GM12878 (cell line): ENCODE results near the gene AOPEP. TPM values are rescaled to one million over a fixed set of nuclear protein-coding genes. Genes with fewer than 3 reads are reported as not detected.

Source experiments
- ATAC-seq: fragments of 200-7000 bp; cut with Tn5 transposase; 3 replicates; pipeline ENCODE4 v1.9.1; 2020; ENCODE audit warnings: mild to moderate bottlenecking, moderate library complexity
- BruUV-seq: library from RNA; stranded (reverse); fragments of 400-500 nt; replicated peaks from 2 replicates; lab custom pipeline; 2021; lab: Mats Ljungman, UMichigan
- CTCF ChIA-PET: fragments of 300-600 bp; sonication (Branson Sonifier 250); formaldehyde crosslinking; extraction: SDS; loops from one replicate; lab custom pipeline; 2021; ENCODE audit warnings: inconsistent platforms; lab: Yijun Ruan, JAX
- POLR2A ChIA-PET: fragments of 350-600 bp; formaldehyde crosslinking; extraction: SDS; loops from one replicate; lab custom pipeline; 2021; ENCODE audit warnings: inconsistent platforms; lab: Charles Lee
- RAD21 ChIA-PET: fragments of 300-600 bp; sonication (Branson Sonifier 250); formaldehyde crosslinking; loops from one replicate; lab custom pipeline; 2023; ENCODE audit warnings: antibody characterized with exemption; ENCODE audit not compliant: unreplicated experiment; lab: Charles Lee
- SMC1A ChIA-PET: fragments of 300-600 bp; sonication (Branson Sonifier 250); formaldehyde crosslinking; loops from one replicate; lab custom pipeline; 2023; ENCODE audit not compliant: unreplicated experiment, uncharacterized antibody; lab: Charles Lee
- DNase-seq: peaks from one replicate; pipeline ENCODE4 v3.0.0-alpha.2; 2011; ENCODE audit warnings: low read depth, low spot score
- FAIRE-seq: peaks from 3 replicates; lab custom pipeline; 2011; peaks lifted over from hg19 to GRCh38; lab: Jason Lieb, UNC
- H2AFZ ChIP-seq: 2 replicates; pipeline ENCODE4 v1.6.0; 2011; ENCODE audit warnings: low read depth, low read length, control low read depth; ENCODE audit not compliant: control insufficient read depth
- H3K27ac ChIP-seq: 2 replicates; pipeline ENCODE4 v1.5.1; 2011; ENCODE audit warnings: control low read depth; ENCODE audit not compliant: control insufficient read depth, insufficient read depth
- H3K27me3 ChIP-seq, 2 experiments: replicated peaks in 1 of 2; 2 replicates each; pipeline versions ENCODE4 v1.6.0 to v1.6.1; 2011; ENCODE audit warnings: low read length in 1 of 2; ENCODE audit not compliant: control insufficient read depth in 2 of 2, insufficient read depth in 2 of 2
- H3K36me3 ChIP-seq, 2 experiments: 2 replicates each; pipeline ENCODE4 v1.5.1; 2011; ENCODE audit warnings: low read length in 1 of 2; ENCODE audit not compliant: control insufficient read depth in 2 of 2, insufficient read depth in 2 of 2
- H3K4me1 ChIP-seq: 2 replicates; pipeline ENCODE4 v1.6.1; 2011; ENCODE audit warnings: mild to moderate bottlenecking, low read length, moderate library complexity, mixed read lengths; ENCODE audit not compliant: control insufficient read depth, insufficient read depth
- H3K4me2 ChIP-seq: 2 replicates; pipeline ENCODE4 v1.6.0; 2011; ENCODE audit warnings: control low read depth; ENCODE audit not compliant: control insufficient read depth, insufficient read depth
- H3K4me3 ChIP-seq: fragments of 200-600 bp; sonication (generic); 2 replicates; pipeline ENCODE4 v1.5.1; 2016
- H3K79me2 ChIP-seq: 2 replicates; pipeline ENCODE4 v1.6.0; 2011; ENCODE audit warnings: low read length; ENCODE audit not compliant: control insufficient read depth, insufficient read depth
- H3K9ac ChIP-seq: 2 replicates; pipeline ENCODE4 v1.8.0; 2011; ENCODE audit warnings: low read length, control low read depth, mixed read lengths; ENCODE audit not compliant: control insufficient read depth, insufficient read depth
- H3K9me3 ChIP-seq: replicated peaks from 3 replicates; pipeline ENCODE4 v1.5.1; 2011; ENCODE audit warnings: mild to moderate bottlenecking, low read length; ENCODE audit not compliant: control insufficient read depth, insufficient read depth
- H4K20me1 ChIP-seq: 2 replicates; pipeline ENCODE4 v1.6.0; 2011; ENCODE audit not compliant: control insufficient read depth, insufficient read depth
- ATF7 ChIP-seq: fragments of 450-650 bp; IDR thresholded peaks from 2 replicates; pipeline ENCODE4 v1.6.1; 2016; ENCODE audit warnings: low read depth, mild to moderate bottlenecking
- BCLAF1 ChIP-seq: fragments of 450-650 bp; IDR thresholded peaks from 2 replicates; pipeline ENCODE4 v1.6.1; 2017; ENCODE audit warnings: antibody characterized with exemption, mild to moderate bottlenecking, moderate library complexity
- GABPA ChIP-seq: IDR thresholded peaks from 2 replicates; pipeline ENCODE4 v1.6.1; 2014; ENCODE audit warnings: antibody characterized with exemption, low read depth, mild to moderate bottlenecking, inconsistent platforms
- KLF5 ChIP-seq: fragments of 450-650 bp; IDR thresholded peaks from 2 replicates; pipeline ENCODE4 v1.6.1; 2014; ENCODE audit warnings: mild to moderate bottlenecking; ENCODE audit not compliant: partially characterized antibody
- MEF2B ChIP-seq: fragments of 450-650 bp; IDR thresholded peaks from 2 replicates; pipeline ENCODE4 v1.6.1; 2018; ENCODE audit warnings: mild to moderate bottlenecking, moderate library complexity; ENCODE audit not compliant: partially characterized antibody, poor library complexity, severe bottlenecking
- NFXL1 ChIP-seq: fragments of 450-650 bp; IDR thresholded peaks from 2 replicates; pipeline ENCODE4 v1.6.1; 2017; ENCODE audit warnings: antibody characterized with exemption, mild to moderate bottlenecking, borderline replicate concordance
- NFYB ChIP-seq: IDR thresholded peaks from 2 replicates; pipeline ENCODE4 v1.6.1; 2011; ENCODE audit warnings: low read depth, mild to moderate bottlenecking, low read length, improper control_type of control experiment, moderate library complexity; ENCODE audit not compliant: insufficient read depth
- NR2F1 ChIP-seq: fragments of 450-650 bp; conservative IDR thresholded peaks from 2 replicates; pipeline ENCODE4 v1.6.1; 2017; ENCODE audit warnings: mild to moderate bottlenecking
- RBBP5 ChIP-seq: fragments of 200-600 bp; sonication (generic); conservative IDR thresholded peaks from 2 replicates; pipeline ENCODE4 v1.6.1; 2016
- RELA ChIP-seq: fragments of 450-650 bp; IDR thresholded peaks from 2 replicates; pipeline ENCODE4 v1.8.0; 2014; ENCODE audit warnings: borderline replicate concordance; ENCODE audit not compliant: partially characterized antibody
- SREBF2 ChIP-seq: IDR thresholded peaks from 2 replicates; pipeline ENCODE4 v1.6.1; 2012; ENCODE audit warnings: mild to moderate bottlenecking, low read length
- TARDBP ChIP-seq: IDR thresholded peaks from 2 replicates; pipeline ENCODE4 v1.6.1; 2016; ENCODE audit warnings: borderline replicate concordance
- USF2 ChIP-seq: IDR thresholded peaks from 2 replicates; pipeline ENCODE4 v1.6.1; 2011; ENCODE audit warnings: low read depth, low read length, improper control_type of control experiment, borderline replicate concordance
- ZNF622 ChIP-seq: fragments of 450-650 bp; IDR thresholded peaks from 2 replicates; pipeline ENCODE4 v1.6.1; 2017; ENCODE audit warnings: mild to moderate bottlenecking, inconsistent platforms
- ZSCAN29 ChIP-seq: fragments of 450-650 bp; IDR thresholded peaks from 2 replicates; pipeline ENCODE4 v1.6.1; 2017; ENCODE audit warnings: mild to moderate bottlenecking, moderate library complexity
- WGBS: methylation state at CpG from one replicate; pipeline ENCODE4 v1.1.6; 2016; ENCODE audit warnings: low lambda C conversion rate; ENCODE audit not compliant: insufficient replicate concordance, insufficient coverage; ENCODE audit errors: missing lambda C conversion rate; 5-methylcytosine and 5-hydroxymethylcytosine counted together
- in situ Hi-C: fragments of 300-500 bp; cut with MboI; formaldehyde crosslinking; loops from 9 replicates; pipeline ENCODE4 v1.14.3; 2018; ENCODE audit warnings: mixed read lengths
- intact Hi-C: fragments of 100-400 bp; cut with micrococcal nuclease; formaldehyde crosslinking; loops from one replicate; pipeline ENCODE4 v1.14.2; 2022; ENCODE audit not compliant: unreplicated experiment
- polyA plus RNA-seq, 11 experiments: library from polyadenylated mRNA; depleted of rRNA in 4 of 11; unstranded in 6 of 11; stranded (reverse) in 5 of 11; fragments of >200 nt; fragmentation: Nextera tagmentation in 4 of 11; fragmentation: Illumina TruSeq in 1 of 11; extraction: Ambion mirVana in 4 of 11; extraction: Trizol in 1 of 11; gene quantifications; 1 replicate in 1 of 11; 2 replicates in 10 of 11; pipeline versions ENCODE4 v1.2.1 to v1.2.3, GENCODE V29; 2011 to 2016; ENCODE audit warnings: inconsistent platforms in 2 of 11, missing spikeins in 2 of 11, low read depth in 1 of 11
- total RNA-seq, 4 experiments: library from RNA; depleted of rRNA in 3 of 4; stranded (reverse); fragments of >200 nt in 3 of 4; fragmentation: Illumina TruSeq in 1 of 4; extraction: Trizol in 1 of 4; gene quantifications; 2 replicates each; pipeline versions ENCODE4 v1.2.1 to v1.2.3, GENCODE V29; 2013 to 2021
- TF ChIP-seq, protein P1 (sequence below): fragments of 450-650 bp; IDR thresholded peaks from 2 replicates; pipeline ENCODE4 v1.6.1; 2016; ENCODE audit warnings: mild to moderate bottlenecking
- TF ChIP-seq, protein P2 (sequence below): fragments of 450-650 bp; IDR thresholded peaks from 2 replicates; pipeline ENCODE4 v1.6.1; 2018; ENCODE audit warnings: mild to moderate bottlenecking, low read depth, moderate library complexity; ENCODE audit not compliant: partially characterized antibody

The AOPEP gene
- total and polyA plus RNA-seq, 10 of the 15 experiments (the other 5 are each of a cell fraction or from before 2014, with no cell fraction given): 2.3 to 16.9 (median 10.1) TPM

- WGBS: 95% methylated on average over 9 of the region's 9 CpGs
- FAIRE-seq (no peak), ATAC-seq (no peak), DNase-seq (no peak)
- Histone ChIP-seq H3K79me2 (no peaks in the 10 kb centered on the region), H3K27me3 (no peaks in the 10 kb centered on the region), H2AFZ (no peak overlapping the region), H3K27ac (no peak overlapping the region), H3K9ac (no peak overlapping the region), H3K36me3 (no peaks in the 10 kb centered on the region; a peak in 3 of 4 replicates), H3K9me3 (no peaks in the 10 kb centered on the region), H3K4me1 (no peaks in the 10 kb centered on the region), H4K20me1 (no peaks in the 10 kb centered on the region), H3K4me3 (no peak overlapping the region), H3K4me2 (no peak overlapping the region)
- BruUV-seq: no TSS peak
- ChIA-PET SMC1A (no interaction called here), CTCF (no interaction called here), RAD21 (no interaction called here), POLR2A (no interaction called here)
- TF ChIP-seq ZNF622 (no peak), RELA (no peak), GABPA (no peak), NFXL1 (no peak), MEF2B (no peak), TARDBP (no peak), USF2 (no peak), BCLAF1 (no peak), ZSCAN29 (no peak), NFYB (no peak), KLF5 (no peak), NR2F1 (no peak), ATF7 (no peak), SREBF2 (no peak), RBBP5 (no peak)
- TF ChIP-seq, protein P1, sequence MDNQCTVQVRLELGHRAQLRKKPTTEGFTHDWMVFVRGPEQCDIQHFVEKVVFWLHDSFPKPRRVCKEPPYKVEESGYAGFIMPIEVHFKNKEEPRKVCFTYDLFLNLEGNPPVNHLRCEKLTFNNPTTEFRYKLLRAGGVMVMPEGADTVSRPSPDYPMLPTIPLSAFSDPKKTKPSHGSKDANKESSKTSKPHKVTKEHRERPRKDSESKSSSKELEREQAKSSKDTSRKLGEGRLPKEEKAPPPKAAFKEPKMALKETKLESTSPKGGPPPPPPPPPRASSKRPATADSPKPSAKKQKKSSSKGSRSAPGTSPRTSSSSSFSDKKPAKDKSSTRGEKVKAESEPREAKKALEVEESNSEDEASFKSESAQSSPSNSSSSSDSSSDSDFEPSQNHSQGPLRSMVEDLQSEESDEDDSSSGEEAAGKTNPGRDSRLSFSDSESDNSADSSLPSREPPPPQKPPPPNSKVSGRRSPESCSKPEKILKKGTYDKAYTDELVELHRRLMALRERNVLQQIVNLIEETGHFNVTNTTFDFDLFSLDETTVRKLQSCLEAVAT: no peak
- TF ChIP-seq, protein P2, sequence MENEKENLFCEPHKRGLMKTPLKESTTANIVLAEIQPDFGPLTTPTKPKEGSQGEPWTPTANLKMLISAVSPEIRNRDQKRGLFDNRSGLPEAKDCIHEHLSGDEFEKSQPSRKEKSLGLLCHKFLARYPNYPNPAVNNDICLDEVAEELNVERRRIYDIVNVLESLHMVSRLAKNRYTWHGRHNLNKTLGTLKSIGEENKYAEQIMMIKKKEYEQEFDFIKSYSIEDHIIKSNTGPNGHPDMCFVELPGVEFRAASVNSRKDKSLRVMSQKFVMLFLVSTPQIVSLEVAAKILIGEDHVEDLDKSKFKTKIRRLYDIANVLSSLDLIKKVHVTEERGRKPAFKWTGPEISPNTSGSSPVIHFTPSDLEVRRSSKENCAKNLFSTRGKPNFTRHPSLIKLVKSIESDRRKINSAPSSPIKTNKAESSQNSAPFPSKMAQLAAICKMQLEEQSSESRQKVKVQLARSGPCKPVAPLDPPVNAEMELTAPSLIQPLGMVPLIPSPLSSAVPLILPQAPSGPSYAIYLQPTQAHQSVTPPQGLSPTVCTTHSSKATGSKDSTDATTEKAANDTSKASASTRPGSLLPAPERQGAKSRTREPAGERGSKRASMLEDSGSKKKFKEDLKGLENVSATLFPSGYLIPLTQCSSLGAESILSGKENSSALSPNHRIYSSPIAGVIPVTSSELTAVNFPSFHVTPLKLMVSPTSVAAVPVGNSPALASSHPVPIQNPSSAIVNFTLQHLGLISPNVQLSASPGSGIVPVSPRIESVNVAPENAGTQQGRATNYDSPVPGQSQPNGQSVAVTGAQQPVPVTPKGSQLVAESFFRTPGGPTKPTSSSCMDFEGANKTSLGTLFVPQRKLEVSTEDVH: no peak
- in situ Hi-C loops: no loop called here
- intact Hi-C loops: no loop called here
Measured at GRCh38 chr9:94929369-94929756, 202.9 kb downstream of the AOPEP start.
